SH-SY5Y (cell line): ENCODE data around the gene TNIP3.

Experiments used
- GATA2 ChIP-seq: IDR thresholded peaks from 2 replicates; pipeline ENCODE4 v1.6.1; 2011; ENCODE audit warnings: mild to moderate bottlenecking, low read depth, low read length
- GATA3 ChIP-seq: IDR thresholded peaks from 2 replicates; pipeline ENCODE4 v1.6.1; 2011; ENCODE audit warnings: low read depth, mild to moderate bottlenecking, low read length, moderate library complexity

GRCh38 chr4:121200795-121201472 lies 36.8 kb upstream of the TNIP3 start:
- no peak for TF ChIP-seq GATA3
- no peak for TF ChIP-seq GATA2
